Measurements from ENCODE around the gene ALKBH1. TPM values are rescaled to one million over a fixed set of nuclear protein-coding genes. Genes with fewer than 3 reads are reported as not detected.

The ALKBH1 gene
- total RNA-seq, 4 donors from 2014 or later: 5.2 to 15.6 (median 10.4) TPM

GRCh38 chr14:77710364-77710763, 2.5 kb upstream of the ALKBH1 start:
- no peaks in the 10 kb centered on the region for H3K9me3 ChIP-seq
- in situ Hi-C loops (cut with MboI; ENCODE audit: low pct_ligation_motif_present in 1 of 4, low pct_unique_long_range_greater_than_20kb in 1 of 4, low sequenced_read_pairs in 3 of 4) (loop anchor here in 1 of 4 donors (10.0 kb wide), 1 partner anchor 256 kb away; the partner anchor contains the start of genes AHSA1 and VIPAS39), intact Hi-C loops (cut with DNase I; ENCODE audit: low total_unique reads) (no loop called here)
- 68% methylated on average over 2 of the region's 2 CpGs; no CpG with 5 or more reads in 1 of the 2 donors for WGBS, 2 donors (ENCODE audit: low coverage in 1 of 2)
- H3K4me1 ChIP-seq: peaks cover 11 to 34% (median 27%) of the 10 kb centered on the region in 4 donors
- no peak overlapping the region for H3K27ac ChIP-seq
- peaks cover 0 to 38% (median 10%) of the 10 kb centered on the region in 4 donors for H3K36me3 ChIP-seq
- TF ChIP-seq POLR2AphosphoS5 (IDR thresholded peaks at IDR 0.05): no peak
- no peak for TF ChIP-seq EP300 (IDR thresholded peaks at IDR 0.05; ENCODE audit: low read depth)
- no peak for TF ChIP-seq POLR2A (IDR thresholded peaks at IDR 0.05)
- TF ChIP-seq CTCF (IDR thresholded peaks at IDR 0.05): no peak
- H3K4me3 ChIP-seq: no peak overlapping the region
- H3K27me3 ChIP-seq: no peaks in the 10 kb centered on the region
- no peak for DNase-seq

- Histone ChIP-seq H3K4me3 (peak overlapping the region in 1 of 4 donors; percentile 97), H3K9me3 (no peaks in the 10 kb centered on the region), H3K27me3 (no peaks in the 10 kb centered on the region), H3K4me1 (peaks cover 11 to 34% (median 27%) of the 10 kb centered on the region in 4 donors), H3K36me3 (peaks cover 0 to 30% (median 8%) of the 10 kb centered on the region in 4 donors), H3K27ac (no peak overlapping the region)
- no peak for TF ChIP-seq CTCF (IDR thresholded peaks at IDR 0.05)
- TF ChIP-seq POLR2AphosphoS5 (IDR thresholded peaks at IDR 0.05): no peak
- TF ChIP-seq POLR2A (IDR thresholded peaks at IDR 0.05): no peak
- no peak for TF ChIP-seq EP300 (IDR thresholded peaks at IDR 0.05; ENCODE audit: low read depth)
- WGBS, 2 donors (ENCODE audit: low coverage in 1 of 2): 60 to 63% methylated on average over 3 of the region's 3 CpGs
- DNase-seq: no peak
- in situ Hi-C loops (cut with MboI; ENCODE audit: low pct_ligation_motif_present in 1 of 4, low pct_unique_long_range_greater_than_20kb in 1 of 4, low sequenced_read_pairs in 3 of 4): no loop called here
- intact Hi-C loops (cut with DNase I; ENCODE audit: low total_unique reads): no loop called here
Measured at GRCh38 chr14:77709412-77709811, 1.6 kb upstream of the ALKBH1 start.

GRCh38 chr14:77708749-77709148, 926 bp upstream of the ALKBH1 start:
- no peaks in the 10 kb centered on the region for H3K27me3 ChIP-seq
- H3K4me1 ChIP-seq: peaks cover 11 to 34% (median 27%) of the 10 kb centered on the region in 4 donors
- peaks cover 0 to 30% (median 10%) of the 10 kb centered on the region in 4 donors for H3K36me3 ChIP-seq
- H3K9me3 ChIP-seq: no peaks in the 10 kb centered on the region
- H3K27ac ChIP-seq: peak overlapping the region in 3 of 4 donors; percentile 78 to 87 (median 81)
- no peak for DNase-seq
- WGBS, 2 donors (ENCODE audit: low coverage in 1 of 2): 11 to 14% methylated on average over 7 of the region's 7 CpGs
- no peak for TF ChIP-seq EP300 (IDR thresholded peaks at IDR 0.05; ENCODE audit: low read depth)
- TF ChIP-seq CTCF (IDR thresholded peaks at IDR 0.05): no peak
- no peak for TF ChIP-seq POLR2A (IDR thresholded peaks at IDR 0.05)
- TF ChIP-seq POLR2AphosphoS5 (IDR thresholded peaks at IDR 0.05): no peak
- intact Hi-C loops (cut with DNase I; ENCODE audit: low total_unique reads): no loop called here
- H3K4me3 ChIP-seq: peak overlapping the region; percentile 85 to 97 (median 90)
- in situ Hi-C loops (cut with MboI; ENCODE audit: low pct_ligation_motif_present in 1 of 4, low pct_unique_long_range_greater_than_20kb in 1 of 4, low sequenced_read_pairs in 3 of 4): no loop called here

- 0 to 1% methylated on average over 6 to 14 of the region's 14 CpGs for WGBS, 2 donors (ENCODE audit: low coverage in 1 of 2)
- Histone ChIP-seq H3K27ac (peak overlapping the region; percentile 78 to 87 (median 80)), H3K4me3 (peak overlapping the region; percentile 85 to 97 (median 90)), H3K27me3 (no peaks in the 10 kb centered on the region), H3K36me3 (peaks cover 0 to 33% (median 13%) of the 10 kb centered on the region in 4 donors), H3K9me3 (no peaks in the 10 kb centered on the region), H3K4me1 (peaks cover 11 to 34% (median 27%) of the 10 kb centered on the region in 4 donors)
- in situ Hi-C loops (cut with MboI; ENCODE audit: low pct_ligation_motif_present in 1 of 4, low pct_unique_long_range_greater_than_20kb in 1 of 4, low sequenced_read_pairs in 3 of 4) (no loop called here), intact Hi-C loops (cut with DNase I; ENCODE audit: low total_unique reads) (no loop called here)
- peak; percentile 54 for DNase-seq
- peak in 4 of 5 experiments; percentile 22 to 45 (median 34) for TF ChIP-seq CTCF (IDR thresholded peaks at IDR 0.05)
- TF ChIP-seq POLR2AphosphoS5 (IDR thresholded peaks at IDR 0.05): no peak
Measured at GRCh38 chr14:77707355-77707723, 484 bp downstream of the ALKBH1 start.

Measured in transverse colon (tissue), 4 donors.